ENCODE data around the gene DLX6. TPM values are rescaled to one million over a fixed set of nuclear protein-coding genes. Genes with fewer than 3 reads are reported as not detected.

DLX6 gene
- total and polyA plus RNA-seq, 12 donors, result 0.15 to 0.41 TPM; not detected in 10

GRCh38 chr7:97001221-97001620, 4.1 kb upstream of the DLX6 start:
- intact Hi-C loops (cut with DNase I), result no loop called here
- Histone ChIP-seq H3K27ac (no peak overlapping the region), H3K36me3 (replicated peaks in 1 of 2) (no peaks in the 10 kb centered on the region), H3K27me3 (peaks cover 94% of the 10 kb centered on the region), H3K4me3 (no peak overlapping the region), H3K4me1 (replicated peaks in 1 of 2) (peaks cover 0 to 7% of the 10 kb centered on the region in 2 donors), H3K9me3 (replicated peaks in 1 of 3) (no peaks in the 10 kb centered on the region)
- 18 to 32% (median 25%) methylated on average over 3 of the region's 3 CpGs for WGBS, 4 donors
- DNase-seq, result no peak
- no peak for TF ChIP-seq POLR2A (IDR thresholded peaks at IDR 0.05)
- no peak for TF ChIP-seq CTCF (IDR thresholded peaks at IDR 0.05)

- WGBS, 4 donors, result 47 to 53% (median 51%) methylated on average over 21 to 39 of the region's 39 CpGs
- H3K27ac ChIP-seq, result no peak overlapping the region
- H3K4me3 ChIP-seq, result no peak overlapping the region
- DNase-seq, result no peak
- no peaks in the 10 kb centered on the region for H3K36me3 ChIP-seq (replicated peaks in 1 of 2)
- peaks cover 0 to 11% of the 10 kb centered on the region in 2 donors for H3K4me1 ChIP-seq (replicated peaks in 1 of 2)
- intact Hi-C loops (cut with DNase I), result no loop called here
- H3K27me3 ChIP-seq, result peaks cover 97% of the 10 kb centered on the region
- no peak for TF ChIP-seq POLR2A (IDR thresholded peaks at IDR 0.05)
- no peak for TF ChIP-seq CTCF (IDR thresholded peaks at IDR 0.05)
- H3K9me3 ChIP-seq (replicated peaks in 1 of 3), result no peaks in the 10 kb centered on the region
These were observed 3.4 kb upstream of the DLX6 start for GRCh38 chr7:97001656-97002554.

- no peak for TF ChIP-seq CTCF (IDR thresholded peaks at IDR 0.05)
- TF ChIP-seq POLR2A (IDR thresholded peaks at IDR 0.05), result no peak
- H3K27me3 ChIP-seq, result peaks cover 97% of the 10 kb centered on the region
- intact Hi-C loops (cut with DNase I), result no loop called here
- no peaks in the 10 kb centered on the region for H3K36me3 ChIP-seq (replicated peaks in 1 of 2)
- no peak overlapping the region for H3K4me3 ChIP-seq
- WGBS, 4 donors, result 26 to 27% (median 26%) methylated on average over 22 of the region's 22 CpGs
- peaks cover 0 to 11% of the 10 kb centered on the region in 2 donors for H3K4me1 ChIP-seq (replicated peaks in 1 of 2)
- no peaks in the 10 kb centered on the region for H3K9me3 ChIP-seq (replicated peaks in 1 of 3)
- no peak overlapping the region for H3K27ac ChIP-seq
- DNase-seq, result no peak
These were observed 2.6 kb upstream of the DLX6 start for GRCh38 chr7:97002555-97003261.
